Loucy (cell line): ENCODE results near the gene PLXNB1.

Experiments
- CTCF ChIP-seq: fragments of 200-600 bp; sonication (generic); conservative IDR thresholded peaks from 2 replicates; pipeline ENCODE4 v1.5.1; 2014; ENCODE audit warnings: mild to moderate bottlenecking, antibody characterized with exemption, low read length
- EZH2phosphoT487 ChIP-seq: fragments of 200-600 bp; IDR thresholded peaks from 2 replicates; pipeline ENCODE4 v1.6.1; 2018; ENCODE audit warnings: antibody characterized with exemption, mild to moderate bottlenecking, moderate library complexity, borderline replicate concordance

- TF ChIP-seq CTCF = no peak
- no peak for TF ChIP-seq EZH2phosphoT487
Measured at GRCh38 chr3:48398701-48399386, 31.0 kb downstream of the PLXNB1 start.
